Ascending aorta (tissue), 2 donors: ENCODE results near the gene KRT73. TPM values are rescaled to one million over a fixed set of nuclear protein-coding genes. Genes with fewer than 3 reads are reported as not detected.

ENCODE experiments used
- DNase-seq, 2 donors: peaks; one replicate each; pipeline ENCODE4 v3.0.0-alpha.2; 2019; ENCODE audit warnings: low spot score in 2 of 2
- H3K27ac ChIP-seq, 2 donors: fragments of 200-600 bp; sonication (generic); one replicate each; pipeline ENCODE4 v1.5.1; 2016 to 2017; ENCODE audit warnings: mild to moderate bottlenecking in 1 of 2
- H3K27me3 ChIP-seq: fragments of 200-600 bp; sonication (generic); one replicate; pipeline ENCODE4 v1.5.1; 2017
- H3K36me3 ChIP-seq, 2 donors: fragments of 200-600 bp; sonication (generic); one replicate each; pipeline ENCODE4 v1.5.1; 2016
- H3K4me1 ChIP-seq, 2 donors: fragments of 200-600 bp; sonication (generic); one replicate each; pipeline ENCODE4 v1.5.1; 2016 to 2017; ENCODE audit warnings: mild to moderate bottlenecking in 1 of 2
- H3K4me3 ChIP-seq, 2 donors: fragments of 200-600 bp; sonication (generic); one replicate each; pipeline ENCODE4 v1.5.1; 2016 to 2017; ENCODE audit warnings: mild to moderate bottlenecking in 1 of 2
- H3K9me3 ChIP-seq, 2 donors: fragments of 200-600 bp; sonication (generic); one replicate each; pipeline ENCODE4 v1.5.1; 2016
- CTCF ChIP-seq, 3 experiments: fragments of 200-600 bp in 2 of 3; fragments of 450-650 bp in 1 of 3; sonication (generic) in 2 of 3; IDR thresholded peaks; one replicate each; pipeline ENCODE4 v1.5.1; 2016 to 2019; ENCODE audit warnings: antibody characterized with exemption in 3 of 3, mild to moderate bottlenecking in 1 of 3, moderate library complexity in 1 of 3
- intact Hi-C: fragments of 100-400 bp; cut with DNase I; formaldehyde crosslinking; loops from one replicate; pipeline ENCODE4 v1.15.1; 2023
- total RNA-seq: library from RNA; depleted of rRNA; stranded (reverse); fragments of >200 nt; gene quantifications from one replicate; pipeline ENCODE4 v1.1.0, GENCODE V29; 2016

Gene KRT73
- total RNA-seq, 1 donor from 2014 or later = not detected

- Histone ChIP-seq H3K9me3 (no peaks in the 10 kb centered on the region), H3K27ac (no peak overlapping the region), H3K4me1 (no peaks in the 10 kb centered on the region), H3K27me3 (no peaks in the 10 kb centered on the region), H3K4me3 (no peak overlapping the region), H3K36me3 (no peaks in the 10 kb centered on the region)
- intact Hi-C loops = no loop called here
- DNase-seq = no peak
- TF ChIP-seq CTCF (IDR thresholded peaks at IDR 0.05) = no peak
These were observed 39.8 kb upstream of the KRT73 start for GRCh38 chr12:52658196-52658595.

- Histone ChIP-seq H3K27me3 (no peaks in the 10 kb centered on the region), H3K4me1 (no peaks in the 10 kb centered on the region), H3K27ac (no peak overlapping the region), H3K4me3 (no peak overlapping the region), H3K9me3 (no peaks in the 10 kb centered on the region), H3K36me3 (no peaks in the 10 kb centered on the region)
- TF ChIP-seq CTCF (IDR thresholded peaks at IDR 0.05) = no peak
- DNase-seq = no peak
- intact Hi-C loops = no loop called here
These were observed 39.0 kb upstream of the KRT73 start for GRCh38 chr12:52657250-52657902.

- no peak for DNase-seq
- Histone ChIP-seq H3K4me3 (no peak overlapping the region), H3K9me3 (no peaks in the 10 kb centered on the region), H3K36me3 (no peaks in the 10 kb centered on the region), H3K27me3 (no peaks in the 10 kb centered on the region), H3K4me1 (no peaks in the 10 kb centered on the region), H3K27ac (no peak overlapping the region)
- no peak for TF ChIP-seq CTCF (IDR thresholded peaks at IDR 0.05)
- intact Hi-C loops = no loop called here
These were observed 38.3 kb upstream of the KRT73 start for GRCh38 chr12:52656616-52657015.

GRCh38 chr12:52655720-52656124 is 37.4 kb upstream of the KRT73 start:
- Histone ChIP-seq H3K27me3 (no peaks in the 10 kb centered on the region), H3K9me3 (no peaks in the 10 kb centered on the region), H3K36me3 (no peaks in the 10 kb centered on the region), H3K4me3 (no peak overlapping the region), H3K27ac (no peak overlapping the region), H3K4me1 (no peaks in the 10 kb centered on the region)
- no peak for DNase-seq
- intact Hi-C loops = no loop called here
- TF ChIP-seq CTCF (IDR thresholded peaks at IDR 0.05) = no peak

GRCh38 chr12:52655251-52655650 is 36.9 kb upstream of the KRT73 start:
- Histone ChIP-seq H3K36me3 (no peaks in the 10 kb centered on the region), H3K27me3 (no peaks in the 10 kb centered on the region), H3K27ac (no peak overlapping the region), H3K9me3 (no peaks in the 10 kb centered on the region), H3K4me1 (no peaks in the 10 kb centered on the region), H3K4me3 (no peak overlapping the region)
- DNase-seq = no peak
- intact Hi-C loops = no loop called here
- TF ChIP-seq CTCF (IDR thresholded peaks at IDR 0.05) = no peak
